ENCODE results near the gene AGFG1.
"Not testable (repeated sequence)": the region's sequence is repeated elsewhere in the genome, so short reads cannot be mapped to it uniquely, and the experiment has no call there.

Gene AGFG1

GRCh38 chr2:227500301-227500630 lies 28.3 kb downstream of the AGFG1 start:
- DNase-seq (ENCODE audit: low spot score): no peak

- no peak for DNase-seq (ENCODE audit: low spot score)
Observed at GRCh38 chr2:227503433-227504406, 31.8 kb downstream of the AGFG1 start.

- DNase-seq (ENCODE audit: low spot score): no peak
Observed at GRCh38 chr2:227504700-227505099, 32.7 kb downstream of the AGFG1 start.

- no peak for DNase-seq (ENCODE audit: low spot score)
Observed at GRCh38 chr2:227506456-227506855, 34.5 kb downstream of the AGFG1 start.

GRCh38 chr2:227507963-227508362 lies 36.0 kb downstream of the AGFG1 start:
- DNase-seq (ENCODE audit: low spot score): no peak

- DNase-seq (ENCODE audit: low spot score): no peak
Observed at GRCh38 chr2:227509076-227509475, 37.1 kb downstream of the AGFG1 start.

GRCh38 chr2:227509824-227510619 lies 38.1 kb downstream of the AGFG1 start:
- peak; percentile 49 for DNase-seq (ENCODE audit: low spot score)

- no peak for DNase-seq (ENCODE audit: low spot score)
Observed at GRCh38 chr2:227510620-227510958, 38.6 kb downstream of the AGFG1 start.

- no peak for DNase-seq (ENCODE audit: low spot score)
Observed at GRCh38 chr2:227511239-227511930, 39.4 kb downstream of the AGFG1 start.

GRCh38 chr2:227511955-227512354 lies 40.0 kb downstream of the AGFG1 start:
- no peak for DNase-seq (ENCODE audit: low spot score)

GRCh38 chr2:227513113-227513512 lies 41.2 kb downstream of the AGFG1 start:
- no peak for DNase-seq (ENCODE audit: low spot score)

GRCh38 chr2:227515742-227516141 lies 43.8 kb downstream of the AGFG1 start:
- DNase-seq (ENCODE audit: low spot score): no peak

GRCh38 chr2:227517724-227518123 lies 45.8 kb downstream of the AGFG1 start:
- no peak for DNase-seq (ENCODE audit: low spot score)

GRCh38 chr2:227518278-227518865 lies 46.4 kb downstream of the AGFG1 start:
- not testable (repeated sequence) for DNase-seq (ENCODE audit: low spot score)

- not testable (repeated sequence) for DNase-seq (ENCODE audit: low spot score)
Observed at GRCh38 chr2:227521178-227521577, 49.2 kb downstream of the AGFG1 start.

- no peak for DNase-seq (ENCODE audit: low spot score)
Observed at GRCh38 chr2:227524665-227525064, 52.7 kb downstream of the AGFG1 start.

- DNase-seq (ENCODE audit: low spot score): no peak
Observed at GRCh38 chr2:227527351-227527750, 55.4 kb downstream of the AGFG1 start.

GRCh38 chr2:227528803-227529202 lies 56.8 kb downstream of the AGFG1 start:
- DNase-seq (ENCODE audit: low spot score): no peak

- no peak for DNase-seq (ENCODE audit: low spot score)
Observed at GRCh38 chr2:227529871-227530270, 57.9 kb downstream of the AGFG1 start.

GRCh38 chr2:227534714-227535113 lies 62.8 kb downstream of the AGFG1 start:
- DNase-seq (ENCODE audit: low spot score): no peak

GRCh38 chr2:227536445-227536844 lies 64.5 kb downstream of the AGFG1 start:
- no peak for DNase-seq (ENCODE audit: low spot score)

GRCh38 chr2:227539465-227539956 lies 67.6 kb downstream of the AGFG1 start:
- no peak for DNase-seq (ENCODE audit: low spot score)

Measured in CD4-positive, alpha-beta T cell treated with Interleukin-15 for 4 hours (primary cell).